K562 (cell line): ENCODE data around the gene ACER1. TPM values are rescaled to one million over a fixed set of nuclear protein-coding genes. Genes with fewer than 3 reads are reported as not detected.

Experiments
- ATF6 ChIP-seq: sonication (generic); formaldehyde crosslinking; IDR thresholded peaks from 2 replicates; pipeline ENCODE4 v1.4.0; 2020; ENCODE audit warnings: mild to moderate bottlenecking, missing genetic modification reagents
- BRF1 ChIP-seq: IDR thresholded peaks from 3 replicates; pipeline ENCODE4 v1.6.1; 2011; ENCODE audit warnings: borderline replicate concordance, mild to moderate bottlenecking; ENCODE audit not compliant: insufficient read length; ENCODE audit errors: extremely low read depth
- DPF2 ChIP-seq: fragments of 450-650 bp; IDR thresholded peaks from 2 replicates; pipeline ENCODE4 v1.6.1; 2016
- E2F6 ChIP-seq, 2 experiments: IDR thresholded peaks; 2 replicates each; pipeline ENCODE4 v1.6.1; 2011; ENCODE audit warnings: borderline replicate concordance in 1 of 2, control low read depth in 1 of 2, low read depth in 1 of 2, low read length in 1 of 2, mild to moderate bottlenecking in 1 of 2, mixed read lengths in 1 of 2, moderate library complexity in 1 of 2; ENCODE audit not compliant: insufficient read depth in 1 of 2, insufficient read length in 1 of 2, poor library complexity in 1 of 2, severe bottlenecking in 1 of 2; ENCODE audit errors: extremely low read depth in 1 of 2
- ELF4 ChIP-seq: fragments of 450-650 bp; formaldehyde crosslinking; IDR thresholded peaks from 2 replicates; pipeline ENCODE4 v1.4.0; 2022; ENCODE audit warnings: missing genetic modification characterization
- ETS2 ChIP-seq: IDR thresholded peaks from 2 replicates; pipeline ENCODE4 v1.6.1; 2016; ENCODE audit warnings: borderline replicate concordance, missing genetic modification characterization, mild to moderate bottlenecking, moderate library complexity, missing compliant biosample characterization; ENCODE audit not compliant: poor library complexity, severe bottlenecking
- GABPB2 ChIP-seq: fragments of 250-450 bp; sonication (Bioruptor Pico); conservative IDR thresholded peaks from 2 replicates; pipeline ENCODE4 v1.5.1; 2021; ENCODE audit warnings: mild to moderate bottlenecking
- HMGN3 ChIP-seq: IDR thresholded peaks from 2 replicates; pipeline ENCODE4 v1.6.1; 2011; ENCODE audit warnings: borderline replicate concordance, low read depth, mild to moderate bottlenecking, mixed read lengths, low read length; ENCODE audit not compliant: insufficient read length; ENCODE audit errors: extremely low read depth
- KDM1A ChIP-seq, 2 experiments: fragments of 450-650 bp; IDR thresholded peaks; 2 replicates each; pipeline ENCODE4 v1.6.1; 2016; ENCODE audit warnings: mild to moderate bottlenecking in 2 of 2
- LCOR ChIP-seq: sonication (generic); formaldehyde crosslinking; IDR thresholded peaks from 2 replicates; pipeline ENCODE4 v1.8.0; 2022; ENCODE audit warnings: mild to moderate bottlenecking, missing genetic modification reagents
- NR2F6 ChIP-seq: fragments of 450-650 bp; formaldehyde crosslinking; IDR thresholded peaks from 2 replicates; pipeline ENCODE4 v1.4.0; 2020; ENCODE audit warnings: mild to moderate bottlenecking
- PHF20 ChIP-seq: fragments of 450-650 bp; IDR thresholded peaks from 2 replicates; pipeline ENCODE4 v1.6.1; 2018; ENCODE audit not compliant: partially characterized antibody
- POLR2AphosphoS5 ChIP-seq: IDR thresholded peaks from 2 replicates; pipeline ENCODE4 v1.6.1; 2011; ENCODE audit warnings: mild to moderate bottlenecking, low read depth, low read length, moderate library complexity; ENCODE audit not compliant: control insufficient read depth, insufficient read depth
- PRDM10 ChIP-seq: fragments of 450-650 bp; IDR thresholded peaks from 2 replicates; pipeline ENCODE4 v1.6.1; 2018; ENCODE audit not compliant: partially characterized antibody
- SRF ChIP-seq, 2 experiments: fragments of 250-450, 450-650 bp in 1 of 2; sonication (Bioruptor Pico) in 1 of 2; sonication (generic) in 1 of 2; formaldehyde crosslinking; IDR thresholded peaks; 2 replicates each; pipeline versions ENCODE4 v1.5.0 to v1.5.1; 2020 to 2022; ENCODE audit warnings: mild to moderate bottlenecking in 1 of 2, missing genetic modification reagents in 1 of 2
- VEZF1 ChIP-seq: fragments of 200-800 bp; sonication (Bioruptor generic); IDR thresholded peaks from 2 replicates; pipeline ENCODE4 v1.6.1; 2017; ENCODE audit warnings: missing genetic modification characterization, missing compliant biosample characterization
- ZFX ChIP-seq: sonication (generic); formaldehyde crosslinking; IDR thresholded peaks from 2 replicates; pipeline ENCODE4 v1.8.0; 2022; ENCODE audit warnings: mild to moderate bottlenecking, missing genetic modification reagents, moderate library complexity
- ZNF24 ChIP-seq: fragments of 450-650 bp; IDR thresholded peaks from 2 replicates; pipeline ENCODE4 v1.6.1; 2016
- ZNF384 ChIP-seq: IDR thresholded peaks from 2 replicates; pipeline ENCODE4 v1.6.1; 2012; ENCODE audit warnings: low read depth, low read length, improper control_type of control experiment
- polyA plus RNA-seq, 8 experiments: library from polyadenylated mRNA; depleted of rRNA in 4 of 8; stranded (reverse) in 5 of 8; unstranded in 3 of 8; fragments of >200 nt; fragmentation: Nextera tagmentation in 2 of 8; fragmentation: Illumina TruSeq in 1 of 8; extraction: Ambion mirVana in 2 of 8; extraction: Trizol in 1 of 8; gene quantifications; 2 replicates each; pipeline versions ENCODE4 v1.2.1 to v1.2.3, GENCODE V29; 2011 to 2014; ENCODE audit warnings: inconsistent platforms in 1 of 8, missing spikeins in 1 of 8
- total RNA-seq, 7 experiments: library from RNA; depleted of rRNA in 6 of 7; stranded (reverse); fragments of >200 nt in 6 of 7; fragmentation: Illumina TruSeq in 2 of 7; extraction: Trizol in 2 of 7; gene quantifications; 2 replicates each; pipeline versions ENCODE4 v1.2.1 to v1.2.3, GENCODE V29; 2011 to 2021; ENCODE audit warnings: low replicate concordance in 1 of 7

ACER1 gene
- total and polyA plus RNA-seq, 9 of the 15 experiments (the other 6 are each of a cell fraction or from before 2014, with no cell fraction given): not detected

- 0 out of 2 replicates have a peak, but pooled peaks have one; percentile 11 for TF ChIP-seq POLR2AphosphoS5
- TF ChIP-seq LCOR (CRISPR knock-in tag): no peak
- 0 out of 4 replicates have a peak, but pooled peaks of 1 of the 2 experiments have one; percentile 14 for TF ChIP-seq SRF (CRISPR knock-in tag; IDR thresholded peaks at IDR 0.05)
- TF ChIP-seq VEZF1 (CRISPR knock-in tag): peak; percentile 88
- TF ChIP-seq ELF4 (CRISPR knock-in tag): no peak
- TF ChIP-seq NR2F6 (CRISPR knock-in tag): no peak
- TF ChIP-seq KDM1A (IDR thresholded peaks at IDR 0.05): peak in 1 of 2 experiments; percentile 18; a peak in 1 of 4 replicates
- TF ChIP-seq BRF1: no peak
- no peak for TF ChIP-seq ZNF384
- TF ChIP-seq ATF6 (CRISPR knock-in tag): no peak
- peak; percentile 69 for TF ChIP-seq PRDM10
- TF ChIP-seq GABPB2 (CRISPR knock-in tag): no peak
- peak; percentile 29; the same call in 1 of the 2 replicates for TF ChIP-seq DPF2
- no peak for TF ChIP-seq ZNF24
- peak; percentile 36 for TF ChIP-seq PHF20
- peak; percentile 25 for TF ChIP-seq HMGN3
- TF ChIP-seq ETS2 (tag): no peak
- peak; percentile 58 for TF ChIP-seq ZFX
- peak in 1 of 2 experiments; percentile 36 for TF ChIP-seq E2F6 (IDR thresholded peaks at IDR 0.05; ENCODE audit: borderline replicate concordance in 1 of 2, extremely low read depth in 1 of 2, insufficient read depth in 1 of 2, insufficient read length in 1 of 2, low read depth in 1 of 2, low read length in 1 of 2, poor library complexity in 1 of 2, severe bottlenecking in 1 of 2)
Observed at GRCh38 chr19:6373096-6373812, 39.8 kb upstream of the ACER1 start (continued).
